Breast epithelium (tissue), 3 donors: ENCODE measurements around the gene PHOX2B.

Experiments
- POLR2A ChIP-seq: fragments of 450-650 bp; IDR thresholded peaks from one replicate; pipeline ENCODE4 v1.6.1; 2016; ENCODE audit warnings: antibody characterized with exemption, mild to moderate bottlenecking, moderate library complexity
- POLR2AphosphoS5 ChIP-seq, 3 donors: sonication (generic); formaldehyde crosslinking; IDR thresholded peaks; one replicate each; pipeline ENCODE4 v1.6.1; 2017; ENCODE audit warnings: antibody characterized with exemption in 3 of 3
- TF ChIP-seq, protein P1 (sequence below), 3 donors: fragments of 450-650 bp; IDR thresholded peaks; one replicate each; pipeline ENCODE4 v1.5.1; 2016 to 2017; ENCODE audit warnings: antibody characterized with exemption in 3 of 3, mild to moderate bottlenecking in 3 of 3, moderate library complexity in 3 of 3

GRCh38 chr4:41715155-41715554 lies 33.4 kb downstream of the PHOX2B start:
- TF ChIP-seq, protein P1, sequence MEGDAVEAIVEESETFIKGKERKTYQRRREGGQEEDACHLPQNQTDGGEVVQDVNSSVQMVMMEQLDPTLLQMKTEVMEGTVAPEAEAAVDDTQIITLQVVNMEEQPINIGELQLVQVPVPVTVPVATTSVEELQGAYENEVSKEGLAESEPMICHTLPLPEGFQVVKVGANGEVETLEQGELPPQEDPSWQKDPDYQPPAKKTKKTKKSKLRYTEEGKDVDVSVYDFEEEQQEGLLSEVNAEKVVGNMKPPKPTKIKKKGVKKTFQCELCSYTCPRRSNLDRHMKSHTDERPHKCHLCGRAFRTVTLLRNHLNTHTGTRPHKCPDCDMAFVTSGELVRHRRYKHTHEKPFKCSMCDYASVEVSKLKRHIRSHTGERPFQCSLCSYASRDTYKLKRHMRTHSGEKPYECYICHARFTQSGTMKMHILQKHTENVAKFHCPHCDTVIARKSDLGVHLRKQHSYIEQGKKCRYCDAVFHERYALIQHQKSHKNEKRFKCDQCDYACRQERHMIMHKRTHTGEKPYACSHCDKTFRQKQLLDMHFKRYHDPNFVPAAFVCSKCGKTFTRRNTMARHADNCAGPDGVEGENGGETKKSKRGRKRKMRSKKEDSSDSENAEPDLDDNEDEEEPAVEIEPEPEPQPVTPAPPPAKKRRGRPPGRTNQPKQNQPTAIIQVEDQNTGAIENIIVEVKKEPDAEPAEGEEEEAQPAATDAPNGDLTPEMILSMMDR (IDR thresholded peaks at IDR 0.05): no peak
- TF ChIP-seq POLR2AphosphoS5 (IDR thresholded peaks at IDR 0.05) (no peak), POLR2A (no peak)
